NCI-H446 (cell line): ENCODE data around the gene WASF2.
A peak's percentile ranks its signal among the peaks of the same experiment; 100 is the strongest.
"Not testable (repeated sequence)": the region's sequence is repeated elsewhere in the genome, so short reads cannot be mapped to it uniquely, and the experiment has no call there.

Experiments
- DNase-seq, 2 experiments: peaks; one replicate each; lab custom pipeline; 2025; lab: John Stamatoyannopoulos, UW

The WASF2 gene

DNA sequence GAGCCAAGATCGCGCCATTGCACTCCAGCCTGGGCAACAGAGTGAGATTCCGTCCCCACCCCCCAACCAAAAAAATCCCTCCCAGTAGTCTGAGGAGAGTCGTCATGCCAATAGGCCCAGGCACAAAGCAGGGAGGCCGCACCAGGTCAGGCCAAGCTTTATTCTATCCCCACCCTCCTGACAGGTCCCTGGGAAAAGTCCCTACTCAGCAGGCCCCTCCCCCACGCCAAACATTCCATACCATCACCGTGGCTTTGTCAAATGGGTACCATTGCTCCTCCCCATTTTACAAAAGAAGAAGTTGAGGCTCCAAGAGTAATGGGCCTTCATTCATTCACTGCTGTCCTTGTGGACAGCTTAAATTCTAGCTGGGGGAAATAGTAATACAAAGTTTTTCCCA, 92.2 kb downstream of the WASF2 start:
- no peak for DNase-seq

DNA sequence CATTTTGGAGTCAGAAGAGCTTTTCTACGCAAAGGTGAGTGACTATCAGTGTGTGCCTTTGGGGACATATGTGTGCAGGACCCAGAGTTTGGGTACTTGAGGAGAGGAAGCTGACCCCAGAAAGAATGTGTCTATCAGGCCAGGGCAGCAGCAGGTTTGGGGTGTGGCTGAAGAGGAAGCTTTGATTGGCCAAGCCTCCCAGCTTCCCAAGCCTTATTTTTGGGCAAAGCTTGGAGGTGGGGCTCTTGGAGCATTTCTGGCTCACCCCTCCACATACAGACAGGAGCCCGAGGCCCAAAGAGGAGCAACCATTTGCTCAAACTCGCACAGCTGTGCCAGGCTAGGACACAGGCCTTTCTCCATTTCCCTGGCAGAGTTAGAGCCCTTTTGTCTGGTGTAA, 92.9 kb downstream of the WASF2 start:
- DNase-seq = no peak

DNA sequence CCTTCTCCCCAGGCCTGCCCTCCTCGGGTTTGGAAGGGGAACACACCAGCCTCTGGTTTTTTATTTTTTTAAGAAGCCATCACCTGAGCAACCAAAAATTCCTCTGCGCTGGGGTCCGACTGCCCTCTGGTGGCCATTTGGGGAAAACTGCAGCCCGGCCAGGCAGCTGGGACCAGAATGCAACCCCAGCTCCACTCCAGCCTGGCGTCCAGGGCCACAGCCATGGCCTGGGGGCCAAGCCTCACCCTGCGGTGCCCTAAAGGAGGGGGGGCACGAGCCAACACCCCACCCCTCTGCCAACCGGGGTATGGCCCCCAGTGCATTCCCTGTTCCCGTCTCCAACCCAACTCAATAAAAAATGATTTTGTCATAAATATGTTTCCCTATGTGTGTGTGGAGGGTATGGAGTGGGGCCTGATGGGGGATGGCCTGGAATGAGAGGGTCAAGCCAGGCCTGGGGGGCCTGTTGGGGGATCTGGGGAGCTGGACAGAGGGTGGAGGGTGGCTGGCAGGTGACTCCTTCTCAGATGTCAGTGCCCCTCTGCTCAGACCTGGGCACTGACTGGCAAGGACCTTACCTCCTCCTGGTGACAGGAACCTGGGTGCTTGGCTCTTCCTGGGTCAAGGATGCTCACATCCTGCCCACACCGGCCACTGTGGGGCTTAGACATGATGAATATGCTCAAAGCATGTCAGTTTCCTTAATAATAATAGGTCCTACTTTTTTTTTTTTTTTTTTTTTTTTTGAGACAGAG, 94.3 kb downstream of the WASF2 start:
- peak; percentile 62 to 85 for DNase-seq

DNA sequence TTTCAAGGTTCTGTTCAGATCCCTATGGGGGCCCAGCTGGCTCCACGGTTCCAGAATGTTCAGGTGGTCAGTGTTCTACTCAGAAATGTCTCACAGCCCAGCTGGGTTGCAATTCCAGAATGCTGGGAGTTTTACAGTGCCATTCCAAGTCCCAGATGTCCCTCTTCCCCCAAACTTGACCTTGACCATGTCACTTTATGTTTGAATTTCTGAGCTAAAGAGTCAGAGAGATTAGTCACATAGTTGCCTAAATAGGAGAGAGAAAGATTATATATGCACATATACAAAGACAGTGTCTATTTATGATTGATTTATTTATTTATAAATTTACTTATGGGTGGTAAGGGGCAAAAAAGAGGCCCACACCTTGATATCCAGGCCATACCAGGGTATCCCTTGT, 95.0 kb downstream of the WASF2 start:
- no peak for DNase-seq

DNA sequence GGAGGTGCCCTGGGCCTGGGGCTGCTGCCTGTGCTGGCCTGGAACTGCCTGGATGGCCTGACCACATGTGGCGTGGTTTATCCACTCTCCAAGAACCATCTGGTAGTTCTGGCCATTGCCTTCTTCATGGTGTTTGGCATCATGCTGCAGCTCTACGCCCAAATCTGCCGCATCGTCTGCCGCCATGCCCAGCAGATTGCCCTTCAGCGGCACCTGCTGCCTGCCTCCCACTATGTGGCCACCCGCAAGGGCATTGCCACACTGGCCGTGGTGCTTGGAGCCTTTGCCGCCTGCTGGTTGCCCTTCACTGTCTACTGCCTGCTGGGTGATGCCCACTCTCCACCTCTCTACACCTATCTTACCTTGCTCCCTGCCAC, 95.7 kb downstream of the WASF2 start:
- no peak for DNase-seq

DNA sequence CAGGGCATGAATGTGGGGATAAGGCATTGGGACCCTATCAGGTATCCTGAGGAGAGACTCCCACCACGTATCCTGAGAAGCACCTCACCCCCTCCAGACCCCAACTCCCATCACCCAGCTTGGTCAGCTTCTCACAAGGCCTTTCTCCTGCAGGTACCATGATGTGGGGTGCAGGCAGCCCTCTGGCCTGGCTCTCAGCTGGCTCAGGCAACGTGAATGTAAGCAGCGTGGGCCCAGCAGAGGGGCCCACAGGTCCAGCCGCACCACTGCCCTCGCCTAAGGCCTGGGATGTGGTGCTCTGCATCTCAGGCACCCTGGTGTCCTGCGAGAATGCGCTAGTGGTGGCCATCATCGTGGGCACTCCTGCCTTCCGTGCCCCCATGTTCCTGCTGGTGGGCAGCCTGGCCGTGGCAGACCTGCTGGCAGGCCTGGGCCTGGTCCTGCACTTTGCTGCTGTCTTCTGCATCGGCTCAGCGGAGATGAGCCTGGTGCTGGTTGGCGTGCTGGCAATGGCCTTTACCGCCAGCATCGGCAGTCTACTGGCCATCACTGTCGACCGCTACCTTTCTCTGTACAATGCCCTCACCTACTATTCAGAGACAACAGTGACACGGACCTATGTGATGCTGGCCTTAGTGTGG, 96.2 kb downstream of the WASF2 start:
- DNase-seq = no peak

DNA sequence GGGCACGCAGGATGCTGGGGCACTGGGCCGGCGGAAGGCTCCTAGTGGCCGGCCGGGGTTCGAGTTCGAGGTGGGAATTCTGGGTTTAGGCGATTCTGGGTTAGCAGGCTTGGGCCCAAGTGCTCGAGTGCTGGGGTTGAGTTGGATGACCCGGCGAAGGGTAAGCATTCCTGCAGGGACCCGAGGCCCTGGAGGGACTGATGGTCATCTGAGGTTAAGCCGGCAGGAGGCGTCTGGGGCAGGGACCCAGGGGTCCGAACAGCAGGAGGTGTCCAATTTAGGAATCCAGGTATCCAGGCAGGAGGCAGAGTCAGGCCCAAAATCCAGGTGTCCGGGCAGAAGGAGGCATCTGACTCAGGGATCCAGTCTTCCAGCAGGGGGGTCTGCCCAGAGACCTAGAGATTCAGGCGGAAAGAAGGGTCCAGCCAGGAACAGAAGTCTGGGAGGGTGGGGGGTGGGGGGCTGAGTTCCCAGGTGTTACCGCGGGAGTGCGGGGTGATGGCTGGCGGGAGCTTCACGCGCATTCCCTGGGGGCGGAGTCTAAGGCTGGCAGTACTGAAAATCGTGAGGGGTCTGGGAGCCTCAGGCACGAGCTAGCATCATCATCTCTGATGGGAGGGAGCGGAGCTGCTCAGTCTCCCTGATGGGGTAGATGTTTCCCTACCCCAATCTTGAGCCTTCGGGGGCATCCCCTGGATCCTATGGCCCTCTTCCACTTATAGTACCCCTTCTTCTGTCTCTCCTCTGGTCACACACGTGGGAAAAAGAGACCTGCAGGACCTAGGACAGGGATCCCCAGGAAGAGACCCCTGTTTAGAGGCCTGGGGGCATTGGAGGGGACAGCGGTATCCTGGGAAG, 97.0 kb downstream of the WASF2 start:
- peak in 1 of 2 experiments; percentile 24 for DNase-seq

DNA sequence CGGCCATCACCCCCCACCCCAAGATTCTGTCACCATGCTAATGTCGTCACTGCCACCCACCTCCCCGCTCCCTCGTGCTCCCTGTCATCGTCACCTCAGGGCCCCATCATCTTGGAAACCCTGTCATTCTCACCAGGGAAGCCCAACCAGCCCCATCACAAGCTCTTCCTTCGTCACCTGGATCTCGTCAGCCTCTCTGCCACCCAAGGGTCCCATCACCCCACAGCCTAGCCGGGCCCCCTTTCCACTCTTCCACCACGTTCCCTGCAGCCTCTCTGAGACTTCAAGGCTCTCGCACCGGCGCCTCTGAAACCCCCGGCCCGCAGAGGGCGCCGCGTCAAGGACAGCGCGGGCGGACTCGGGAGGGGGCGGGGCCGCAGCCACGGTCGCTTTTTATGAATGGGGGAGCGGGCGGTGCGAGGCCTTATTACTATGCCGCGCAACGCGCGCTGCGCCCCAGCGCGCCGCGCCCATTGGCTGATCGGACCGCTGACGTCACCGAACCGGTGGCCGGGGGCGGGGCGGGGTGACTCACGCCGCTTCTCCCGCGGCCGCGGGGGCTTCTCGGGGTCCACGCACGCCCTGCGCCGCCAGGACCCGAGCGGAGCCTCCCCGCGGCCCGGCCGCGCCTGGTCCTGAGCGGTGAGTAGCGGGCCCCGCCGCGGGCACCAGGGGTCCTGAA, 97.7 kb downstream of the WASF2 start, which contains the start of gene GPR3:
GPR3 (plus strand) TSS at position 527 of the 682 bp plus-strand sequence. CDS start 1,177 bp downstream, outside the sequence.
- DNase-seq = peak; percentile 81 to 96

DNA sequence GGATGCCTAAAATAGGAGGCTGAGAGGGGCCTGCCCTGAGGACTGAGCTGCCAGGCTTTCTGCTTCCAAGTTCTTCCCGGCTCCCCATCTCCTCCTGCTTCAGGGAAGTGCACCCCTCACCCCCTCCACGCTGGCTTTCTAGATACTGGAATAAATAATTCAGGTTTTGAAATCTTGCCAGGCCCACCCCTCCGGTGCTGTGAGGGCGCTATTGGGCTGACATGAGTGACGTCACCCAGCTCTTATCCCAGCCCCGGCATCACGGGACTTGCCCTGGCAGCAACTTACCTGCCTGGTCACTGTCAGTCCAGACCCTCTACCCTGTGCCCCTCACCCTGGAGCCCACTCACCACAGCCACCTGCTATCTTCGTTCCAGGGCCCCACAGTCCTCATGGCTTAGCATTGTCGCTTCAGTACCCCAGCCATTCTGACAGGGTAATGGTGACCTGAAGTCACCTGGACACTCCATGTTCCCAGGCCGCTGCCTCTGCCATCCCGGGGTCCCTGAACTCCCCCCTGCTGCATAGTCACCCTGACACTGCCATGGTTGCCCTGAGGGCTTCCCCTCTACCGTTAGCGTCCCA, 98.4 kb downstream of the WASF2 start:
- peak in 1 of 2 experiments; percentile 23 for DNase-seq

DNA sequence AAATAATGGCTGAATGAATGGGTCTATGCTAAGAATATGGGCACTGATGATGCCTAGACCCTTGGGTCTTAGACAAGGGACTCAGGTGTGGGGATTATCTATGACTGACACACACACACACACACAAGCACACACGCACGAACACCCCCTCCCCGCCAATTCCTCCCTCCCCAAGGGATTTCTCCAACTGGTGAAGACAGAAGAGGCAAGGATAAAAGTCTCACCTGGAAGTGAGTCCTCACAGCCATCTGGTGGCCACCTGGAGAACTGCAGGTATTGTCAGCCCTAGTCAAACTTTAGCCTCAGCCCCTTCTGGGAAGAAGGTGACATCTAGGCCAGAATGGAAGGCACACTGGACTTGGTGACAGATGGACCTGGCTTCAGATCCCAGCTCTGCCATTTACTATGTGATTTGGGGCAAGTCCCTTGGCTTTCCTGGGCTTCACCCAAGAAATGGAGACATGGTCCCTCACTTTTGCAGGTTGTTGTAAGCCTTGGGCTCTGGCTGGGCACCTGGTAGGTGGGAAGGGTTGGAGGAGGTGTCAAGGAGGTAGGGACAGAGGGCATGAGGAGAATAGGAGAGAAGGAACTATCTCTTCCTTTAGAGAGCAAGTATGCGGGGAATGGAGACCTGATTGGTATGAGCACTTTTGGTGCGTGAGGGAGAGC, 101.5 kb downstream of the WASF2 start:
- DNase-seq = peak in 1 of 2 experiments; percentile 53

DNA sequence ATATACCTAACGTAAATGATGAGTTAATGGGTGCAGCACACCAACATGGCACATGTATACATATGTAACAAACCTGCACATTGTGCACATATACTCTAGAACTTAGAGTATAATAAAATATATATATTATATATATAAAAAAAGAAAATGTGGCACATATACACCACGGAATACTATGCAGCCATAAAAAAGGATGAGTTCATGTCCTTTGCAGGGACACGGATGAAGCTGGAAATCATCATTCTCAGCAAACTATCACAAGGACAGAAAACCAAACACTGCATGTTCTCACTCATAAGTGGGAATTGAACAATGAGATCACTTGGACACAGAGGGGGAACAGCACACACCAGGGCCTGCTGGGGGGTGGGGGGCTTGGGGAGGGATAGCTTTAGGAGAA, 105.2 kb downstream of the WASF2 start:
- DNase-seq = not testable (repeated sequence)

DNA sequence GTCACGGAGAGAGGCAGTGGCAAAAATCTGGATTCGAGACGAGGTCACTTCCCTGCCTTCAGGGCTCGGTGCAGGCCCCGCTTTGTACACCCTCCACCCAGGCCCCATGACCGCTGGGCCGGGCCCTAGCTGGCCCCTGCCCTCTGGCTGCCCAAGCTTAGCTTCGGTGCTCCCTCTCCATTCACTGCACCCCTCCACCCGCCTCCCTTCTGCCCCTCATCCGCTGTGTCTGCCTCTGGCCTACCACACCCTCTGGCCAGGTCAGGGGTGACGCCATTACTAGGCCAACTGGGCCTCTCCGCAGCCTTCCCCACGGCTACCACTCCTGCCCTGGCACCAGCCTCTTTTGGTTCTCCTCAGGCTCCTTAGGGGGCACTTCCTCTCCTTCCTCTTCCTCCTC, 106.3 kb downstream of the WASF2 start:
- no peak for DNase-seq

DNA sequence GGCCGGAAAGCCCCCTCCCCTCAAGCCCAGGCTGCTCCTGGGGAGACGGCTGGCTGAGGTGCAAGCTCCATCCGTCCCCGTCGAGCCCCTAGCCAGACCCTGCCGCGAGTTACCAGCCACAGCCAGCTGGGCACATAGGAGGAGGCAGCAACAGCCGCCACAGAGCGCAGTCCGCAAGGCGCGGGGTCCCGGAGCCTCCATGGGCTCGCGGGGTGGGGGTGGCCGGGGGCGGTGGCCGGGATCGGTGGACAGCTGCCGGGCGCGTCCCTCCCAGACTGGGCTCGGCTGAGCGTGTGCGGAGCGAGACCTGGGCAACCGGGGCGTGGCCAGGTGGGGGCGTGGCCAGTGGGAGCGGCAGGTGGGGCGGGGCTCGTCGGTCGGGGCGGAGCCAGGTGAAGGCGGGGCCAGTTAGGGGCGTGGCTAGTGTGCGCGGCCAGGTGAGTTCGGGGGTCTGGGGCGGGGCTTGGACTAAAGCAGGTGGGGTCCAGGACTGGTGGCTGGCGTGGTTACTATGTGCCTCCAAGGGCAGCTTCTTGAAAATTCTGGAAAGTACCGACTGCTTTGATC, 106.8 kb downstream of the WASF2 start, which contains the start of gene CD164L2:
CD164L2 (minus strand) TSS at position 295 of the 567 bp plus-strand sequence; CDS start at position 201, 94 bp downstream.
- no peak for DNase-seq

DNA sequence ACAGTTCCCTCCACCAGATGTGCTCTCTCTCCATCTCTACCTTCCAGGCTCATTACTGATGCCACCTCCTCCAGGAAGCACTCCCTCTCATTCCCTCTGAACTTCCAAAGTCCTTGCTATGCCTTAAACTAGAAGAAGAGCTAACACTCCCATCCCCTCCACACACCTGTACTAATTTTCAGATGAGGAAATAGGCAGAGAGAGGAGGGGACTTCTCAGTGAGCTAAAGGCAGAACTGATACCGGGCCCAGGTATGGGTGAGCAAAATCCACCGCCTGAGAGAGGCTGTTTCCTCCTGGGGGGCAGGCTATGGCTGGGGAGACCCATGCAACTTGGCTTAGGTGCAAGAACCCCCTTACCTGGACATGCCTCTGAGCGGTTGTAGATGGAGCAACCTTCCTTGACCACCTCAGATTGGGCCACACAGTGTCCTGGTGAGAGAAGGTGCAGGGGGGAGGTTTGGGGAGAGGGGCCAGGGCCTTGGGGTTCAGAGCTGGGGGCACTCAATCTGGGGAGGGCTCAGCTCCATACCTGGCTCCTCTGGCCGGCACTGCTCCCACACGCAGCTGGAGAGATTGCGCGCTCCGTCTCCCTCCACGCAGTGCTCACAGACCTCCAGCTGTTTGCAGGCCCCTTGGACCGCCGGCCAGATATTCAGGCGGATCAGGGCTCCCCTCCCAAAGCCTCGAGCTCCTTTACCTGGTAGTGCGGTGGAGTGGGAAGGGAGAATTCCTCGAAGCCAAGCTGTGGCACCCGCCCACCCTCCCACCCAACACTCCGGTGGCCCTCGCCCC, 107.8 kb downstream of the WASF2 start:
- DNase-seq = no peak

DNA sequence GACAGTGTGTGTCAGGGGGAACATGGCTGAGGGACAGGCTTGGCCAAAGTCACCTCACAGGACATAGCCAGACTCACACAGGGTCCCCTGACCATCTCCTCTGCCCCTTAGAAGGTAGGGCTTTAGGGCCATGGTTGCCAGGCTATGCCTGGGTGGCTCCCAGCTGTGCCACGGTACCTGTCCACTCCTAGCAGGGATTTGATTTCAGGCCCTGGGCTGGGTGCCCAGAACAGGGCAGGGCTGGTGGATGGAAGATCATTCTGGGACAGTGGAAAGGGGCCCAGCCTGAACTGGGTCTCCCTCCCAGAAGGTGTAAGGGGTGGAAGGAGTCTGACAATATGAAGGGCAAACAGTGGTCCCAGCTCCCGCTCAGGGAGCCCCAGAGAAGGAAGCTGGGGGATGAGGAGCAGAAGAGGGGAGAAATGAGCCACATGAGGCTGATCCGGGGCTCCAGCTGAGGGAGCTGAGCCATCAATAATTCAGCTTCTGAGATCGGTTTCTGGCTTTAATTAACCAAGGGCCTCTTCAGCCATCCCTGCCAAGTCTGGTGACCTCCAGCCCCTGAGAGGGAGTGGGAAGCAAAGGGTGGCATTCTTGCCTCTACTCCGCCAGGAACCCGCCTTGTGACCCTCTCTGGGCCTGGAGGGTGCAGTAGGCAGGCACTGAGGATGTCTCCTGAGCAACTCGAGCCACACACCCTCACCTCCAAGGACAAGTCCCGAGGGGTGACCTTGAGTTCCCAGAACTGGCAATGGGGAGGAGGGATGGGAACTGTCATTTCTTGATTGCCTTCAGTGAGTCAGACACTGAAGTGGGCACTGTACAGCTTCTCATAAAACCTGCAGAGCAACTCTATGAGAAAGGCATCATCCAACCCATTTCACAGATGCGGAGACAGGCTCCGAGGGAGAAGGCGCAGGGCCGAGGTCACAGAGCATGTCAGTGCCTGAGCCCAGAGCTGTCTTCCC, 108.9 kb downstream of the WASF2 start:
- no peak for DNase-seq

DNA sequence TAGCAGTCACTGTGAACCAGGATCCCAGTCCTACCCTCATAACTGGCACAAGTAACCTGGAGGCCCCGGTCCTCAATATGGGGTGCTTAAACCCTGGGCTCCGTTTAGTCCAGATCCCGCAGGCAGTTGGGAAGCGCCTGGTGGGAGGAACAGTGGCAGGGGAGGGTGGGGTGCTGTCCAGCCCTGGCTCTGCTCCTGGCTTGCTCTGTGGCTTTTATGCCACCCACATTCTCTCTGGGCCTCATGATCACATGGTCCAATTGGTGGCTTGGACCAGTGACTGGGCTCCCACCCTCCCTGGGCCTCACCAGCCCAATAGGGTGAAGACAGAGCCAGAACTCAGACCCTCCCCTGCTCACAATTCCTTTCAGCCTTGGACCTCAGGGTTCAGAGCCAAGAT, 109.7 kb downstream of the WASF2 start:
- no peak for DNase-seq

DNA sequence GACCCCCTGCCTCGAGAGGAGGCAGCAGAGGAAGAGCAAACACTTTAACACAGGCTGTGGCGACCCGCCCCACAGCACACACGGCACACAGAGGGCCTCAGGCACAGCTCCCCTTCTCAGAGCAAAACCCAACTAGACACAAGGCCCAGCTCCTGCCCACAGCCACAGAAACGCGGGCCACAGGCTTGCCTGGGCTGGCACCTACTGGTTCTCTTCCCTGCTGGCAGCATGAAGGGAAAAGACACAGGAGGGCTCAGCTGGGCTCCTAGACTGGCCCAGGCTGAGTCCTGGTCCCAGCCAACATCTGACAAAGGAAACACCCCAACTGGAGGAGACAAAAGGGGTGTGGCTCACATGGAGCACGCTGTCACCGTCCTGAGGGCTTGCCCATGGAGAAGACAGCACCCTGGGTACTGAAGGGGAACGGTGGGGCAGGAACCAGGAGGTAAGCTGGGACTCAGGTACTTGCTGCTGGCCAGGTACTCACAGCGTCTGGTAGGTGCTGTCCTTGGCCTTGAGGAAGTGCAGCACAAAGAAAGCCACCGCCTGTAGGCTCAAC, 110.3 kb downstream of the WASF2 start:
- DNase-seq = no peak
